Mesenchymal stem cell (in vitro differentiated cells and primary cell): ENCODE measurements around the gene CSF3.

Experiments
- DNase-seq: peaks from one replicate; pipeline ENCODE4 v3.0.0-alpha.2; 2013
- H2AFZ ChIP-seq: one replicate; pipeline ENCODE4 v1.6.1; 2013; ENCODE audit warnings: low read depth, mild to moderate bottlenecking, control low read depth, inconsistent platforms, low read length, moderate library complexity
- H2AK5ac ChIP-seq: 2 replicates; pipeline ENCODE4 v1.6.1; 2013; ENCODE audit warnings: low read length, moderate library complexity, mild to moderate bottlenecking, inconsistent platforms; ENCODE audit not compliant: severe bottlenecking
- H2BK120ac ChIP-seq: one replicate; pipeline ENCODE4 v1.6.1; 2013; ENCODE audit warnings: low read depth, mild to moderate bottlenecking, inconsistent platforms, low read length, moderate library complexity
- H2BK12ac ChIP-seq, 2 experiments: one replicate each; pipeline ENCODE4 v1.6.1; 2013; ENCODE audit warnings: inconsistent platforms in 2 of 2, low read length in 2 of 2, mild to moderate bottlenecking in 2 of 2, moderate library complexity in 2 of 2, control low read depth in 1 of 2
- H2BK15ac ChIP-seq: one replicate; pipeline ENCODE4 v1.6.1; 2013; ENCODE audit warnings: mild to moderate bottlenecking, low read depth, inconsistent platforms; ENCODE audit not compliant: poor library complexity, severe bottlenecking
- H2BK5ac ChIP-seq: 2 replicates; pipeline ENCODE4 v1.6.1; 2013; ENCODE audit warnings: low read depth, mild to moderate bottlenecking, low read length, control low read depth, inconsistent platforms; ENCODE audit not compliant: poor library complexity, severe bottlenecking
- H3K14ac ChIP-seq, 2 experiments: one replicate each; pipeline ENCODE4 v1.6.1; 2013; ENCODE audit warnings: inconsistent platforms in 2 of 2, low read length in 2 of 2, control low read depth in 1 of 2, mild to moderate bottlenecking in 1 of 2, moderate library complexity in 1 of 2
- H3K18ac ChIP-seq, 2 experiments: one replicate each; pipeline ENCODE4 v1.6.1; 2013; ENCODE audit warnings: inconsistent platforms in 2 of 2, low read length in 2 of 2, control low read depth in 1 of 2, low read depth in 1 of 2, mild to moderate bottlenecking in 1 of 2
- H3K23ac ChIP-seq, 2 experiments: one replicate each; pipeline ENCODE4 v1.6.1; 2013; ENCODE audit warnings: inconsistent platforms in 2 of 2, low read length in 2 of 2, mild to moderate bottlenecking in 2 of 2, moderate library complexity in 2 of 2, control low read depth in 1 of 2
- H3K27ac ChIP-seq: 2 replicates; pipeline ENCODE4 v1.5.1; 2013; ENCODE audit warnings: mild to moderate bottlenecking, moderate library complexity, low read length, control low read depth, inconsistent platforms; ENCODE audit not compliant: poor library complexity, severe bottlenecking
- H3K27me3 ChIP-seq, 2 experiments: 2 replicates each; pipeline versions ENCODE4 v1.6.1 to v1.7.0; 2013; ENCODE audit warnings: low read length in 2 of 2, mild to moderate bottlenecking in 2 of 2, moderate library complexity in 2 of 2, control low read depth in 1 of 2, inconsistent platforms in 1 of 2; ENCODE audit not compliant: control insufficient read depth in 1 of 2, insufficient read depth in 1 of 2
- H3K36me3 ChIP-seq, 2 experiments: 2 replicates each; pipeline versions ENCODE4 v1.6.1 to v1.7.0; 2013; ENCODE audit warnings: low read length in 2 of 2, control low read depth in 1 of 2, inconsistent platforms in 1 of 2, low read depth in 1 of 2, mild to moderate bottlenecking in 1 of 2; ENCODE audit not compliant: insufficient read depth in 2 of 2, control insufficient read depth in 1 of 2
- H3K4ac ChIP-seq, 2 experiments: one replicate each; pipeline ENCODE4 v1.6.1; 2013; ENCODE audit warnings: inconsistent platforms in 2 of 2, low read length in 2 of 2, mild to moderate bottlenecking in 2 of 2, moderate library complexity in 2 of 2, control low read depth in 1 of 2, low read depth in 1 of 2
- H3K4me1 ChIP-seq: 2 replicates; pipeline ENCODE4 v1.6.1; 2013; ENCODE audit warnings: low read depth, low read length, control low read depth; ENCODE audit not compliant: control insufficient read depth, insufficient read depth
- H3K4me2 ChIP-seq: 2 replicates; pipeline ENCODE4 v1.6.1; 2013; ENCODE audit warnings: low read length, mild to moderate bottlenecking, inconsistent platforms; ENCODE audit not compliant: poor library complexity, severe bottlenecking
- H3K4me3 ChIP-seq, 2 experiments: 2 replicates each; pipeline versions ENCODE4 v1.5.1 to v1.7.0; 2013; ENCODE audit warnings: low read length in 2 of 2, mild to moderate bottlenecking in 2 of 2, control low read depth in 1 of 2, low read depth in 1 of 2; ENCODE audit not compliant: insufficient read depth in 1 of 2
- H3K79me1 ChIP-seq: replicated peaks from 2 replicates; pipeline ENCODE4 v1.6.1; 2013; ENCODE audit warnings: mild to moderate bottlenecking, control low read depth, low read length, inconsistent platforms; ENCODE audit not compliant: poor library complexity, severe bottlenecking
- H3K9ac ChIP-seq: 2 replicates; pipeline ENCODE4 v1.7.0; 2013; ENCODE audit warnings: mild to moderate bottlenecking, low read length, moderate library complexity
- H3K9me3 ChIP-seq: 2 replicates; pipeline ENCODE4 v1.7.0; 2013; ENCODE audit warnings: mild to moderate bottlenecking, low read length; ENCODE audit not compliant: control insufficient read depth
- H4K8ac ChIP-seq: one replicate; pipeline ENCODE4 v1.6.1; 2013; ENCODE audit warnings: inconsistent platforms, mild to moderate bottlenecking, low read length, moderate library complexity
- H4K91ac ChIP-seq: one replicate; pipeline ENCODE4 v1.6.1; 2013; ENCODE audit warnings: mild to moderate bottlenecking, low read length, inconsistent platforms
- WGBS: methylation state at CpG from one replicate; pipeline ENCODE4 v1.1.7; 2013; ENCODE audit warnings: mixed read lengths; 5-methylcytosine and 5-hydroxymethylcytosine counted together

Gene CSF3

DNA sequence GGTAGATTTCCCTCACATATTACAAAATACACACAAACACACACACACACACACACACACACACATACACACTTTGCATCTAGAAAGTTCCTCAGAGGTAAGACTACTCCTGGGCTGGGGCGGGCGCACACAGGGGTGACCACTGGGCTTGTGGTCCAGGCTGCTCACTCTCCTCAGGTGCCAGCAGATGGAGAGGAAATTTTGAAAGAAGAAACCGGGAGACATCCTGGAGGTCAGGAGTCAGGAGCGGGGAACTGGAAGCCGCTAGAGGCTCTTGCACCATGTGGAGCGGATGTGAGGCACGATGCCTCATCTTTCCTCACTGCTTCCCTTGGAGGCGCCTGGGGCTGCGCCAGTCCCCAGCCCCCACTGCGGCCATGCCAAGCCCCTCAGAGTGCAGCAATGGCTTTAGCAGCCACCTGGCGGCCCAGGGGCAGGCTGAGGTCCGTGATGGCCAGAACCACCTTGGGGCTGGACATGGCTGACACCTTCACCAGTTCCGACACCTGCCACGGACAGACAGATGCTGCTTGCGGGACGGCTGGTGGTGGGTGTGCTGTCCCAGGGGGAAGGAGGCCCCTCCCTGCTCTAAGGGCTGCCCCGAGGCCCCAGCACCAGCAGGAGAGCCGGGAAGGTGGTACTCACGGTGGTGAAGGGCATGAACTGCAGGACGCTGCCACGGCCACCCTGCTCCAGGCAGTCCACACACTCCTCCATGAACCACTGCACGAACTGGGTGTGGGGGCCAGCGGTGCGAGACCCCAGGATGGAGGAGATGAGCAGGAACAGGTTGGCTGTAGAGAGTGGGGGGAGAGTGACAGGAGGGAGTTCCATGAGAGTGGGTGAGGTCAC lies 4.1 kb downstream of the CSF3 start:
- Histone ChIP-seq H4K91ac (no peak overlapping the region), H3K79me1 (no peaks in the 10 kb centered on the region), H2BK5ac (no peak overlapping the region), H3K36me3 (peaks cover 16 to 47% of the 10 kb centered on the region in 2 experiments), H2AFZ (no peak overlapping the region), H2AK5ac (peak overlapping the region; percentile 75), H2BK12ac (peak overlapping the region in 1 of 2 experiments; percentile 49), H2BK15ac (no peak overlapping the region), H3K4me2 (no peak overlapping the region), H3K18ac (no peak overlapping the region), H3K27ac (peak overlapping the region; percentile 34), H3K9ac (peak overlapping the region; percentile 51), H3K4me1 (peaks cover 62% of the 10 kb centered on the region), H3K14ac (no peak overlapping the region), H3K9me3 (no peaks in the 10 kb centered on the region), H2BK120ac (no peak overlapping the region), H3K23ac (no peak overlapping the region), H3K4me3 (peak overlapping the region in 1 of 2 experiments; percentile 38), H3K27me3 (no peaks in the 10 kb centered on the region), H4K8ac (no peak overlapping the region), H3K4ac (no peak overlapping the region)
- 90% methylated on average over 24 of the region's 24 CpGs for WGBS
- DNase-seq, result no peak

DNA sequence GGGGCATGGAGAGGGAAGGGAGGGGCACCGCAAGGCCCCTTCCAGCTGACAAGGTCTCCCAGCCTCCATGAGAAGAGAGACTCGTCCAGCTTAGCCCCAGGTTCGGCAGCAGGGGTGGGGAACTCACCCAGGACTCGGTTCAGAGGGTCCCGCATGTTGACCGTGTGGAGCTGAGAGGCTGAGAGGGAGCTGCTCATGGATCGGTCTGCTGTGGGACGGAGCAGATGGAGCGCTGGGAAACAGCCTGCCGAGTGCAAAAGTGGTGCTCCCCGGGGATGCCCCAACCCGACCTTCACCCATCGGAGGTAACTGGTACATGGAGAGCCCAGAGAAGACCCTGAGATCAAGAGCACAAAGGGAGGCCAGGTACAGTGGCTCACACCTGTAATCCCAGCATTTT lies 4.9 kb downstream of the CSF3 start:
- H3K4me2 ChIP-seq, result no peak overlapping the region
- 96% methylated on average over 13 of the region's 13 CpGs for WGBS
- no peak overlapping the region for H2AFZ ChIP-seq
- H2AK5ac ChIP-seq, result no peak overlapping the region
- no peak overlapping the region for H3K27ac ChIP-seq
- no peaks in the 10 kb centered on the region for H3K9me3 ChIP-seq
- H2BK15ac ChIP-seq, result peak overlapping the region; percentile 52
- H3K14ac ChIP-seq, result no peak overlapping the region
- peaks cover 16 to 47% of the 10 kb centered on the region in 2 experiments for H3K36me3 ChIP-seq
- no peak overlapping the region for H4K8ac ChIP-seq
- H3K79me1 ChIP-seq, result no peaks in the 10 kb centered on the region
- H3K4me3 ChIP-seq, result no peak overlapping the region
- H3K9ac ChIP-seq, result peak overlapping the region; percentile 8
- no peak overlapping the region for H2BK12ac ChIP-seq
- H3K27me3 ChIP-seq, result no peaks in the 10 kb centered on the region
- no peak overlapping the region for H4K91ac ChIP-seq
- no peak overlapping the region for H3K18ac ChIP-seq
- no peak for DNase-seq
- H2BK5ac ChIP-seq, result no peak overlapping the region
- no peak overlapping the region for H3K4ac ChIP-seq
- H3K23ac ChIP-seq, result no peak overlapping the region
- no peak overlapping the region for H2BK120ac ChIP-seq
- H3K4me1 ChIP-seq, result peaks cover 59% of the 10 kb centered on the region

DNA sequence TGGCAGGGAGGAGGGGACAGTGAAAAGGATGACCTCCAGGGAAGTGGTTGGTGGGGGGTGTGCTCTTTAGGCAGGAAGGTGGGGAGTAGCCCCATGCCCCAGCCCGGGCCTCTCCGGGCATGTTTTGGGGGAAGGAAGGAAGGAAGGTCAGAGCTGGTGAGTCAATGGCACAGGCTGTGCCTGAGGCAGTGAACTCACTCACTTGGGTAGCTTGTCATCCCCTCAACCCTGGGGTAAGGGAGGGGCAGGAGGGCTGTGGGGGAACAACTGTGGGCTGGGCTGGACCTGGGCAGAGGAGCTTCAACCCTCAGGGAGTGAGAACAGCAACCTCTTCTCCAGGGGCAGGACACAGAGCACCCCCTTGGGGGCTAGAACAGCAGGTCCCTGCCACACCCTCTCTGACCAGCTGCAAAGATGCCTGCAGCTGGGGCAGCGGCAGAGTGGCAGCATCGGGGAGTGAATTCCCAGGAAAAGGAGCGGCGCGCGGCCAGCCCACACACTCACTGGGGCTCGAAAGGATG lies 6.3 kb downstream of the CSF3 start:
- Histone ChIP-seq H3K36me3 (peaks cover 28 to 53% of the 10 kb centered on the region in 2 experiments), H2BK15ac (no peak overlapping the region), H4K91ac (no peak overlapping the region), H3K27ac (peak overlapping the region; percentile 46), H3K79me1 (no peaks in the 10 kb centered on the region), H3K23ac (no peak overlapping the region), H2AK5ac (peak overlapping the region; percentile 46), H2AFZ (no peak overlapping the region), H2BK120ac (no peak overlapping the region), H3K9ac (peak overlapping the region; percentile 72), H3K4me3 (no peak overlapping the region), H3K14ac (peak overlapping the region in 1 of 2 experiments; percentile 27), H2BK5ac (no peak overlapping the region), H4K8ac (no peak overlapping the region), H3K4me2 (no peak overlapping the region), H3K18ac (no peak overlapping the region), H3K4ac (no peak overlapping the region), H3K9me3 (no peaks in the 10 kb centered on the region), H2BK12ac (no peak overlapping the region), H3K4me1 (peaks cover 61% of the 10 kb centered on the region), H3K27me3 (no peaks in the 10 kb centered on the region)
- WGBS, result 80% methylated on average over 9 of the region's 9 CpGs
- DNase-seq, result peak; percentile 55

DNA sequence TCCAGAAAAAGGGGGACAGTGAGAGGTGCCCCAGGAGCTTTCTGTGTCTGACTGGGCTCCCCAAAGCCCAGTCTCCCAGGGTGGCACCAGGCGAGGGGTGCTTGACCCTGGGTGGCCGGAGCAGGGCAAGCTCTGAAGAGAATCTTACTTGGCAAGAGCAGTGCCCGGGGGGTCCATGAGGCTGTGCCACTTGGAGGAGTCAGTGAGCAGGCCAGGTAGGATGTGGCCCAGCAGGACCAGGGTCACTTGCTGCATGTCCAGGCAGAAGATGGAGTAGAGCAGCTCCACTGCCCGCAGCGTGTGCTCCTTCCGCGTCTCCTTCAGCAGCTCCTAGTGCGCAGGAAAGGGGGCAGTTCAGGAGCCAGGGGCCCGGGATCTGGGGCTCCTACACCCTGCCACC lies 7.3 kb downstream of the CSF3 start:
- Histone ChIP-seq H4K8ac (no peak overlapping the region), H3K18ac (no peak overlapping the region), H2BK15ac (no peak overlapping the region), H2AK5ac (peak overlapping the region; percentile 45), H3K4ac (no peak overlapping the region), H3K36me3 (peaks cover 32 to 54% of the 10 kb centered on the region in 2 experiments), H2BK120ac (no peak overlapping the region), H2BK12ac (peak overlapping the region in 1 of 2 experiments; percentile 10), H3K4me2 (no peak overlapping the region), H3K14ac (no peak overlapping the region), H3K4me3 (no peak overlapping the region), H3K9ac (no peak overlapping the region), H3K23ac (no peak overlapping the region), H3K27me3 (no peaks in the 10 kb centered on the region), H3K27ac (no peak overlapping the region), H2BK5ac (no peak overlapping the region), H3K4me1 (peaks cover 61% of the 10 kb centered on the region), H4K91ac (no peak overlapping the region), H2AFZ (no peak overlapping the region), H3K9me3 (no peaks in the 10 kb centered on the region), H3K79me1 (no peaks in the 10 kb centered on the region)
- 95% methylated on average over 9 of the region's 9 CpGs for WGBS
- DNase-seq, result no peak
